ENCODE measurements around the gene HSPB1. TPM values are rescaled to one million over a fixed set of nuclear protein-coding genes. Genes with fewer than 3 reads are reported as not detected.
"Not testable (repeated sequence)": the region's sequence is repeated elsewhere in the genome, so short reads cannot be mapped to it uniquely, and the experiment has no call there.

HSPB1 gene
- total RNA-seq, 6 experiments from 2014 or later = 1,016 to 1,211 (median 1,126) TPM

GRCh38 chr7:76291351-76292212 lies 10.9 kb upstream of the HSPB1 start:
- peak overlapping the region; percentile 74 for H3K4me3 Mint-ChIP-seq
- TF ChIP-seq CTCF (IDR thresholded peaks at IDR 0.05) = peak; percentile 99

DNA sequence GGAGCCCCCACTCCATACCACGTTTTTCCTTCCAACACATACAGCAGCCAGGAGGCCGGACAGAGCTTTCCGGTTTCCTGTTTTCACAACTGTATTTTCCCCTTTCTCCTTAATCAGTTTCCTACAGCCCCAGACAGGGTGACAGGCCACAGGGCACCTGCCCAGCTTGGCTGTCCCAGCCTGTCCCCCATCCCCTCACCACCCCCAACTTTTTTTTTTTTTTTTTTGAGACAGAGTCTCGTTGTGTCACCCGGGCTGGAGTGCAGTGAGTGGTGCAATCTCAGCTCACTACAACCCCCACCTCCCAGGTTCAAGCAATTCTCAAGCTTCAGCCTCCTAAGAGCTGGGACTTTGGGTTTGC lies 10.3 kb upstream of the HSPB1 start:
- Mint-ChIP-seq H3K4me3 (peak overlapping the region; percentile 74), H3K4me1 (ENCODE audit: low read depth) (peaks cover 62% of the 10 kb centered on the region), H3K36me3 (ENCODE audit: low read depth) (no peaks in the 10 kb centered on the region), H3K27ac (peak overlapping the region; percentile 98), H3K27me3 (ENCODE audit: insufficient read depth) (peaks cover 1% of the 10 kb centered on the region), H3K9me3 (no peaks in the 10 kb centered on the region)
- no peak for TF ChIP-seq CTCF (IDR thresholded peaks at IDR 0.05)
- no peak for DNase-seq

More at GRCh38 chr7:76291351-76292212, 10.9 kb upstream of the HSPB1 start:
- peak overlapping the region; percentile 98 for H3K27ac Mint-ChIP-seq
- H3K9me3 Mint-ChIP-seq = no peaks in the 10 kb centered on the region
- H3K4me1 Mint-ChIP-seq (ENCODE audit: low read depth) = peaks cover 57% of the 10 kb centered on the region
- H3K36me3 Mint-ChIP-seq (ENCODE audit: low read depth) = no peaks in the 10 kb centered on the region
- DNase-seq = peak; percentile 97
- peaks cover 1% of the 10 kb centered on the region for H3K27me3 Mint-ChIP-seq (ENCODE audit: insufficient read depth)

GRCh38 chr7:76292911-76293310 lies 9.6 kb upstream of the HSPB1 start:
- not testable (repeated sequence) for H3K4me3 Mint-ChIP-seq; H3K27me3 Mint-ChIP-seq (ENCODE audit: insufficient read depth); DNase-seq; H3K9me3 Mint-ChIP-seq; H3K36me3 Mint-ChIP-seq (ENCODE audit: low read depth)
- H3K27ac Mint-ChIP-seq = peak overlapping the region; percentile 97; the same call in 1 of the 2 replicates
- peaks cover 61% of the 10 kb centered on the region for H3K4me1 Mint-ChIP-seq (ENCODE audit: low read depth)

DNA sequence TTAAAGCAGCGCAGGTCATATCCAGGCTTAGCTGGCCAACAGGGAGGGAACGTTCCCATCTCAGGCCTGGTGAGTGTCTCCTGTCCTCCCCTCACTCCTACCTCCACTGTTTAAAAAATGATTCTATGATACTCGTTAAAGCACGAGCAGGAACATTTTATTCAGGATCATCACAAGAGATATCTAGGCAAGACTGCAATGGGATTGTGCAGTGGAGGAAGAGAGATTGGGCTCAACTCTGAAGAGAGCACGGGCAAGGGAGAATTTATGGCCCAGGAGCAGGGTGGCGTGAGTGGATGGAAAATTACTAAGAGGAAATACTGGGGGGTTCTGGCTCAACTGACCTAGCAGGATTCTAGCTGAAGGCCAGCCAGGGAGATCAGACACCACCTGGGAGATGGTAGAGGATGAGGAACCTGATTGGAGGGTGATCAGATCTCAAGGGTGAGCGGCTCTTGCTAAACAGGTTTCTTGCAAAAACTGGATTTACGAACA lies 9.0 kb upstream of the HSPB1 start:
- Mint-ChIP-seq H3K4me3 (peak overlapping the region; percentile 88), H3K27ac (peak overlapping the region; percentile 97), H3K4me1 (ENCODE audit: low read depth) (peaks cover 61% of the 10 kb centered on the region), H3K27me3 (ENCODE audit: insufficient read depth) (no peaks in the 10 kb centered on the region; the same call in 1 of the 2 replicates), H3K36me3 (ENCODE audit: low read depth) (no peaks in the 10 kb centered on the region), H3K9me3 (no peaks in the 10 kb centered on the region)
- no peak for DNase-seq
- TF ChIP-seq CTCF (IDR thresholded peaks at IDR 0.05) = no peak

GRCh38 chr7:76294344-76295024 lies 8.0 kb upstream of the HSPB1 start:
- Mint-ChIP-seq H3K27me3 (ENCODE audit: insufficient read depth) (peaks cover 1% of the 10 kb centered on the region), H3K4me3 (peak overlapping the region; percentile 88), H3K9me3 (no peaks in the 10 kb centered on the region), H3K4me1 (ENCODE audit: low read depth) (peaks cover 61% of the 10 kb centered on the region), H3K27ac (peak overlapping the region; percentile 97), H3K36me3 (ENCODE audit: low read depth) (no peaks in the 10 kb centered on the region)
- peak; percentile 32; the same call in 1 of the 2 replicates for TF ChIP-seq CTCF (IDR thresholded peaks at IDR 0.05)
- peak; percentile 94 for DNase-seq

All from HFFc6 (cell line).